Esophagus (tissue), 2 donors: ENCODE results near the gene NR4A1. TPM values are rescaled to one million over a fixed set of nuclear protein-coding genes. Genes with fewer than 3 reads are reported as not detected.

Experiments used
- H3K27ac ChIP-seq, 2 donors: one replicate each; pipeline ENCODE4 v1.5.1; 2013; ENCODE audit warnings: low read depth in 2 of 2, mild to moderate bottlenecking in 2 of 2, inconsistent platforms in 1 of 2, low read length in 1 of 2, moderate library complexity in 1 of 2
- H3K27me3 ChIP-seq, 2 donors: one replicate each; pipeline ENCODE4 v1.6.1; 2013; ENCODE audit warnings: low read length in 2 of 2, control low read depth in 1 of 2, mild to moderate bottlenecking in 1 of 2; ENCODE audit not compliant: insufficient read depth in 2 of 2, control insufficient read depth in 1 of 2
- H3K36me3 ChIP-seq, 2 donors: one replicate each; pipeline ENCODE4 v1.6.1; 2013; ENCODE audit warnings: low read length in 1 of 2; ENCODE audit not compliant: control insufficient read depth in 2 of 2, insufficient read depth in 2 of 2
- H3K4me1 ChIP-seq, 2 donors: one replicate each; pipeline ENCODE4 v1.6.1; 2013; ENCODE audit warnings: low read length in 1 of 2; ENCODE audit not compliant: control insufficient read depth in 2 of 2, insufficient read depth in 2 of 2
- H3K4me3 ChIP-seq, 2 donors: one replicate each; pipeline ENCODE4 v1.5.1; 2013; ENCODE audit warnings: low read length in 2 of 2, mild to moderate bottlenecking in 2 of 2, low read depth in 1 of 2, moderate library complexity in 1 of 2
- H3K9me3 ChIP-seq, 2 donors: one replicate each; pipeline ENCODE4 v1.6.1; 2013; ENCODE audit warnings: mild to moderate bottlenecking in 2 of 2, low read depth in 1 of 2, low read length in 1 of 2, moderate library complexity in 1 of 2; ENCODE audit not compliant: control insufficient read depth in 2 of 2, insufficient read depth in 1 of 2
- WGBS, 2 donors: extraction: QIAGEN DNeasy Blood & Tissue Kit; methylation state at CpG; one replicate each; pipeline ENCODE4 v1.1.7; 2013; 5-methylcytosine and 5-hydroxymethylcytosine counted together
- polyA plus RNA-seq, 2 donors: library from polyadenylated mRNA; stranded (reverse); fragments of 200-250 nt; gene quantifications; one replicate each; pipeline ENCODE4 v1.2.3, GENCODE V29; 2013
- donor health status: healthy with polysubstance abuse.
- donor health status: Bipolar disorder and iron deficiency.

NR4A1 gene
- polyA plus RNA-seq, 2 donors, result 6.3 to 10.6 TPM

DNA sequence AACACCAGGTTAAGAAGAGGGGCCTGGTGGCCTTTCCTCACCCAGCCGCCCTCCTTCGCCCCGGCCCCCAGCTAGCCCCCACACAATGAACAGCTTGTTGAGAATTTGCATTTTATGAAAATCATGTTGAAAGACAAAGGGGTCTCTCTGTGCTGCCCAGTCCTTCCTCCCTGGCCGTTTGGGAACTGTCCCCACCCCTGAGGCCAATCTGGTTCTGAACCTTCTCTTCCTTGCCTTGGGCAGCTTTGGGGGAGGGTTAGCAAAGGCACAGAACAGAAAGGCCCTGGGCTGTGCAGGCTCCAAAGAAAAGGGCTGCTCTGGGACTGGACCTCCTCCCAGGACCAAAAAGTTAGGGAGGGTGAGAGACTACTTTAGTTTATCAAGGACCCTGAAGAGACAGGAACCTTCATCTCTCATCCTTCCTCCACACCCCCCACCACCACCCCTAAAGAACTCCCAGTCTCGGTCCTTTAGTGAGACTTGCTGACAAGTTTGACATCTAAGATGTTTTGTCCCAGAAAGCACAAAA is 43.2 kb upstream of the NR4A1 start:
- 49 to 70% methylated on average over 5 of the region's 5 CpGs for WGBS, 2 donors
- Histone ChIP-seq H3K27ac (peak overlapping the region; percentile 66 to 71), H3K27me3 (peaks cover 0 to 3% of the 10 kb centered on the region in 2 donors), H3K9me3 (no peaks in the 10 kb centered on the region), H3K4me1 (peaks cover 0 to 9% of the 10 kb centered on the region in 2 donors), H3K36me3 (no peaks in the 10 kb centered on the region), H3K4me3 (peak overlapping the region in 1 of 2 donors; percentile 53)

DNA sequence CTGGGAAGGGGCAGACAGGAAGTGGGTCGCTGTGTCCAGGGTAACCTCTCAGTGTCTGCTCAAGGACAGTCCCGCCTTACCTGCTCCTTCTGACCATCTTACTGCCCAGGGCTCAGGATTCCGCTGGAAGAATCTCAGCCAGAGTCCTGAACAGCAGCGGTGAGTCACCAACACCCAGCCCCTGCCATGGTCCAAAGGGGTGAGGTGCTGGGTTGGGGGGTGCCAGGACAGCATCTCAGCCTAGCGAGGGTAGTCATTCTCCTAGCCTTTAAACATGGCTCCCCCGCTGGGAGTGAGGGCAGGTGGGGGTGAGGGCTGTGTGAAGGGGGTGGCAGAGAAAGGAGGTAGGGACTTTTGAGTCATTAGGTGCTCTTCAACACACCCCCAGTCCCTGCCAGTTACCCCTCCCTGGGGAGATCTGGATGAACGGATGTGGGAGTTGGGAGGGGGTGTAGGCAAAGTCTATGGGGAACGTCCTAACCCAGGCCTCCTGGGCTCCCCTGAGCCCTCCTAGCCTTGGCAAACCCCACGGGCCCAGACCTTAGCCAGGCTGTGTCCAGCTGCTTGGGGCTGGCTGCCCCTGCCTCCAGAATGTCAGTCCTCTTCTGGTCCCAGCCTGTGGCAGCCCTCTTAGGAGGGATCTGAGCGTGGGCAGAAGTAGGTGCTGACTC is 42.0 kb upstream of the NR4A1 start:
- WGBS, 2 donors, result 75 to 76% methylated on average over 10 of the region's 10 CpGs
- Histone ChIP-seq H3K4me1 (peaks cover 0 to 9% of the 10 kb centered on the region in 2 donors), H3K36me3 (peaks cover 0 to 5% of the 10 kb centered on the region in 2 donors), H3K27me3 (peaks cover 0 to 3% of the 10 kb centered on the region in 2 donors), H3K9me3 (no peaks in the 10 kb centered on the region), H3K27ac (peak overlapping the region; percentile 44 to 70), H3K4me3 (peak overlapping the region in 1 of 2 donors; percentile 7)

DNA sequence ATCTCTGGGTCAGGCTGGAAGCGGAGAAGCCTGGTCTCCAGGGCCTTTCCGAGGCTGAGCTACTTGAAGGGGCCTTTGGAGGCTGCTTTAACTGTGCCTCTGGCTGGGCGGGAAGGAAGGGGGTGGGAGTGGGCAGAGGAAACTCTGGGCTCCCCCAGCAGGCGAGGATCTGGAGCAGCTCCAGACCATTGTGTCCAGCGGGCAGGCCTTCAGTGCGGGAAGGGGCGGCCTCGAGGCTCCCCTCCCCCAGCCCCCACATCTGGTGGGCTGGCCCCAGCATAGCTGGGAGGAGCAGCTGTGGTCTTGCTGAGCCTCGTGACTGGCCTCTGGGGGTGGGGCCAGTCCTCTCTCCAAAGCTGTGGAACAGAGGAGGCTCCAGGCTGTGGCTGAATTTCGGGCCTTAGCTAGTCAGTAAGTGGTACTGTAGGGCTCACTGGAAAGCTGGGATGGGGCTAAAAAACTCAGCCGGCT is 41.1 kb upstream of the NR4A1 start:
- no peaks in the 10 kb centered on the region for H3K9me3 ChIP-seq
- WGBS, 2 donors, result 40 to 53% methylated on average over 11 of the region's 11 CpGs
- peaks cover 0 to 9% of the 10 kb centered on the region in 2 donors for H3K4me1 ChIP-seq
- no peak overlapping the region for H3K4me3 ChIP-seq
- H3K27me3 ChIP-seq, result peaks cover 0 to 3% of the 10 kb centered on the region in 2 donors
- H3K27ac ChIP-seq, result peak overlapping the region; percentile 70 to 74
- peaks cover 0 to 5% of the 10 kb centered on the region in 2 donors for H3K36me3 ChIP-seq

DNA sequence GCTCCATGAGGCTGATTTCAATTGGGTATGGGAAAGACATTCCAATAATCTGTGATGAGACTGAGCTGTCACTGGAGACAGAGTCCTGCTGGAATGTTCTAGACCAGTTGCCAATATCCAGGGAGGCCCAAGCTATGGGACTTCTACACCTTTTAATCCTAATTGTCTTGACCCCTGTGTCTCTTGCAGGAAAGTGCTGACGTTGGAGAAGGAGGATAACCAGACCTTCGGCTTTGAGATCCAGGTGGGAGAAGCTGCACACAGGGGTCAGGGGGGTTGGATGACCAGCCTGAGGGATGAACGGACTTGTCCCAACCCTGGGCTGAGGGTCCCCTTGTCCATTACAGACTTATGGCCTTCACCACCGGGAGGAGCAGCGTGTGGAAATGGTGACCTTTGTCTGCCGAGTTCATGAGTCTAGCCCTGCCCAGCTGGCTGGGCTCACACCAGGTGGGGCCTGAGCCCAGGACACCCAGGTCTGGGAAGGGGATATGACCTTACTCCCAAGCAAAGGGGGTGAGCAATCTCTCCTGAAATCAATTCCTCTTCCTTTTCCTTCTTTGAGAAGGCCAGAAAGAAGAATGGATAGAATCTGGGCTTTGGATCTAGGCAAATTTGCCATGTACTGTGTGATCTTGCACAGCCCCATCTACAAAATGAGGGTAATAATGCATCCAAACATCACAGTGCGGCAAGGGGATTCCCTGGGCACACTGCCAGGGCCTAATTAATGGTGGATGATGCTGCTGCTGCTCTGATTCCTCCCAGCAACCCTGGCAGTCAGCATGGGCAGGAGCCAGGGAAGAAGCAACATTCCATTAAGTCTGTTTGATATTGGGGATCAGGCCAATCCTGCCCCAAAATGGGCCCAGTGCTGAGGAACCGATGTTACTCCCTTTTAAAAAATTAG is 40.3 kb upstream of the NR4A1 start:
- Histone ChIP-seq H3K27ac (peak overlapping the region; percentile 70 to 74), H3K4me3 (no peak overlapping the region)
- 65 to 66% methylated on average over 8 of the region's 8 CpGs for WGBS, 2 donors

DNA sequence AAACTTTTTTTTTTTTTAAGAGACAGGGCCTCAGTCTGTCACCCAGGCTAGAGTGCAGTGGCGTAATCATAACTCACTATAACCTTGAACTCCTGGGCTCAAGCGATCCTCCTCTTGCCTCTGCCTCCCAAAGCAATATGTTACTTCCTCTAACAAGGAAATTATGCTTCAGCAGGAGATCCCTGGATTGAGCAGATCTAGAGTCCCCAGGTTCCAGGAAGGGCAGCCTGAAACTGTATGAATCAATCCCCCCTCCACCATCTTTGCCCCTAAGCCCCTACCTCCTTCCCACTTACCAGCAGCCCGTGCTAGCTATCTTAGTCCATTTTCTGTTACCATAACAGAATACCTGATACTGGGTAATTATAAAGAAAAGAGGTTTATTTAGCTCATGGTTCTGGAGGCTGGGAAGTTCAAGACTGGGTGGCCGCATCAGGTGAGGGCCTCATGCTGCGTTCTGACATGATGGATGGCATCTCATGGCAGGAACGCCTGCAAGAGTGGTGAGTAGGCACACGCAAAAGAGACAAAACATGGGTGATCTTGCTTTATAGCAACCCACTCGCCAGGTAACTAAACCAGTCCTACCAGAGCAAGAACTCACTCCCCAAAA is 39.5 kb upstream of the NR4A1 start:
- H3K4me1 ChIP-seq, result peaks cover 0 to 6% of the 10 kb centered on the region in 2 donors
- 88 to 92% methylated on average over 8 of the region's 8 CpGs for WGBS, 2 donors

More for the DNA sequence above, 40.3 kb upstream of the NR4A1 start:
- Histone ChIP-seq H3K36me3 (peaks cover 0 to 7% of the 10 kb centered on the region in 2 donors), H3K27me3 (peaks cover 0 to 3% of the 10 kb centered on the region in 2 donors), H3K4me1 (peaks cover 0 to 9% of the 10 kb centered on the region in 2 donors), H3K9me3 (no peaks in the 10 kb centered on the region)

DNA sequence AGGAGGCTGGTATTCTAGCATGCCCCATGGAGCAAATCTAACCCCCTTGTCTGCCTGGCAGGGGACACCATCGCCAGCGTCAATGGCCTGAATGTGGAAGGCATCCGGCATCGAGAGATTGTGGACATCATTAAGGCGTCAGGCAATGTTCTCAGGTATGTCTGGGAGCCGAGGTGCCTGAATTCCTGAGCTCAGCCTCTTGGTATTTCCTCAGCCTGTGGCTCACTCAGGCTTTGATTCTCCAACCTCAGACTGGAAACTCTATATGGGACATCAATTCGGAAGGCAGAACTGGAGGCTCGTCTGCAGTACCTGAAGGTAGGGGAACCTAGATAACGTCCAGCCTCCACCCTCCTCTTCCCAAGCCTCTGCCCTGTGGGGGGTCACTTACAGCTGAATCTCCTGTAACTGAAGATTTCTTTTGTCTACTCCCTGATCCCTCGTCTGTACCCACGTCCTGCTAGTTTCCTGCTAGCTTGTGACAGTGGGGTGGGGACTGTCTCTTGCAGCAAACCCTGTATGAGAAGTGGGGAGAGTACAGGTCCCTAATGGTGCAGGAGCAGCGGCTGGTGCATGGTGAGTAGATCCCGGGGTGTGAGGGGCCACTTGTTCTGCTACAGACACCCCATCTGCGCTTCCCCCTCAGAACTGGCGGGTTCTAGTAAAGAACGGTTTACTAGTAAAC is 37.5 kb upstream of the NR4A1 start:
- Histone ChIP-seq H3K4me3 (no peak overlapping the region), H3K27ac (no peak overlapping the region), H3K9me3 (no peaks in the 10 kb centered on the region), H3K27me3 (no peaks in the 10 kb centered on the region), H3K4me1 (peaks cover 0 to 3% of the 10 kb centered on the region in 2 donors), H3K36me3 (peaks cover 0 to 7% of the 10 kb centered on the region in 2 donors)
- 86 to 91% methylated on average over 16 of the region's 16 CpGs for WGBS, 2 donors

More for the DNA sequence above, 39.5 kb upstream of the NR4A1 start:
- no peaks in the 10 kb centered on the region for H3K9me3 ChIP-seq
- H3K36me3 ChIP-seq, result peaks cover 0 to 7% of the 10 kb centered on the region in 2 donors
- H3K27me3 ChIP-seq, result peaks cover 0 to 3% of the 10 kb centered on the region in 2 donors
- H3K27ac ChIP-seq, result no peak overlapping the region
- H3K4me3 ChIP-seq, result no peak overlapping the region

DNA sequence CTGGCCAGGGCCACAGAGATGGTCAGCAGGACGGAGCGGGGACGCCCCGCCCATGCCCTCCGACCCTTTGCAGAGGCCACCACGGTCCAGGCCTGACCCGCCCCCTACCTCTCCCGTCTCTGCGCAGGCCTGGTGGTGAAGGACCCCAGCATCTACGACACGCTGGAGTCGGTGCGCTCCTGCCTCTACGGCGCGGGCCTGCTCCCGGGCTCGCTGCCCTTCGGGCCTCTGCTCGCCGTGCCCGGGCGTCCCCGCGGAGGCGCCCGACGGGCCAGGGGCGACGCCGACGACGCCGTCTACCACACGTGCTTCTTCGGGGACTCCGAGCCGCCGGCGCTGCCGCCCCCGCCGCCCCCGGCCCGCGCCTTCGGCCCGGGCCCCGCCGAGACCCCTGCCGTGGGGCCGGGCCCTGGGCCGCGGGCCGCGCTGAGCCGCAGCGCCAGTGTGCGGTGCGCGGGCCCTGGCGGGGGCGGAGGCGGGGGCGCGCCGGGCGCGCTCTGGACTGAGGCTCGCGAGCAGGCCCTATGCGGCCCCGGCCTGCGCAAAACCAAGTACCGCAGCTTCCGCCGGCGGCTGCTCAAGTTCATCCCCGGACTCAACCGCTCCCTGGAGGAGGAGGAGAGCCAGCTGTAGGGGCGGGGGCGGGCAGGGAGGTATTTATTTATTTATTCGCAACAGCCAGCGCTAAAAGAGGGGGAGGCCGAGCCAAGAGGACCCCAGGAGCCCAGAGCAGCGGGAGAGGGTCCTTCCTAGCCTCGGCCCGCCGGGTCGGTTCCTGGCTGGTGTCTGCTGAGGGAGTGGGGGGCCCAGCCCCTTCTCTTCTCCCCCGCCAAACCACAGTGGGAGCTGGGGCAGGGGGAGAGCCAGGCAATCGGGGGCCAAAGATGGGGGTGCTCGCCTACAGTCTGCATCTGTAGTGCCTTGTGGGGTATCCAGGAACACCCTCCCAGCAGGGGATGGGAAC is 36.4 kb upstream of the NR4A1 start:
- H3K27ac ChIP-seq, result no peak overlapping the region
- WGBS, 2 donors, result 72 to 82% methylated on average over 77 to 93 of the region's 93 CpGs

DNA sequence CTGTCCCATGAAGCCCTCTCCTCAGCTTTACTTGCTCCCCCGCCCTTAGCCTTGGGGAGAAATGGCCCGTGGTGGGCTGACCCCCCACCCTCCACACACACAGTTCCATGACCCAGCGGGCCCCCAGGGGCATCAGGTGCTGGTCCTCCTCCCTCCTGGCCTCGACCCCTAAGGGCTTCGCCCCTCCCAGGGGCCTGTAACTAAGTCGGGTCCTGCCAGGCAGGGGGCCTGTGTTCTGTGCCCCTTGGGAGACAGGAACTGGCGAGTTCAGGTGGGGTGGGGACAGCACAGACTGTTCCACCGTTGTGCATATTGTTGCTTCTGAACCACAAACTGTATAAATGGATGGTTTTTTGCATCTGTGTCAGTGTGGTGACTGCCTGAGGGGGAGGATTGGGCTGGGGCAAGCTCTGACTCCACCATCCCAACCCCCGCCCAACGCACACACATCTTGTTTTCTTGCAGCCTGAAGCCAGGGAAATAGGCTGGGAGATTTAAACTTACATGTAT is 35.7 kb upstream of the NR4A1 start:
- WGBS, 2 donors, result 50 to 65% methylated on average over 9 to 10 of the region's 10 CpGs
- Histone ChIP-seq H3K36me3 (peaks cover 0 to 7% of the 10 kb centered on the region in 2 donors), H3K9me3 (no peaks in the 10 kb centered on the region)

More for the DNA sequence above, 36.4 kb upstream of the NR4A1 start:
- H3K36me3 ChIP-seq, result peaks cover 0 to 7% of the 10 kb centered on the region in 2 donors
- H3K27me3 ChIP-seq, result no peaks in the 10 kb centered on the region
- H3K9me3 ChIP-seq, result no peaks in the 10 kb centered on the region
- no peak overlapping the region for H3K4me3 ChIP-seq
- H3K4me1 ChIP-seq, result peaks cover 0 to 3% of the 10 kb centered on the region in 2 donors

More for the DNA sequence above, 35.7 kb upstream of the NR4A1 start:
- H3K27ac ChIP-seq, result no peak overlapping the region
- no peak overlapping the region for H3K4me3 ChIP-seq
- no peaks in the 10 kb centered on the region for H3K27me3 ChIP-seq
- H3K4me1 ChIP-seq, result peaks cover 0 to 3% of the 10 kb centered on the region in 2 donors
